ENCODE results near the gene PTPRM. TPM values are rescaled to one million over a fixed set of nuclear protein-coding genes. Genes with fewer than 3 reads are reported as not detected.

The PTPRM gene
- total and polyA plus RNA-seq, 7 donors = 3.9 to 151 (median 62.8) TPM

GRCh38 chr18:8279346-8279745, 712.2 kb downstream of the PTPRM start:
- TF ChIP-seq EP300 (IDR thresholded peaks at IDR 0.05) (no peak), POLR2AphosphoS5 (IDR thresholded peaks at IDR 0.05) (no peak), CTCF (IDR thresholded peaks at IDR 0.05) (no peak), POLR2A (IDR thresholded peaks at IDR 0.05) (no peak)
- no peaks in the 10 kb centered on the region for H3K9me3 ChIP-seq

GRCh38 chr18:8279781-8280330, 712.7 kb downstream of the PTPRM start:
- no peak for DNase-seq
- WGBS, 2 donors = 90 to 95% methylated on average over 7 of the region's 7 CpGs
- no peaks in the 10 kb centered on the region for H3K9me3 ChIP-seq
- no peaks in the 10 kb centered on the region for H3K4me1 ChIP-seq
- H3K27ac ChIP-seq = no peak overlapping the region
- H3K4me3 ChIP-seq = no peak overlapping the region
- intact Hi-C loops (cut with DNase I) = no loop called here
- TF ChIP-seq EP300 (IDR thresholded peaks at IDR 0.05) (no peak), CTCF (IDR thresholded peaks at IDR 0.05) (no peak), POLR2AphosphoS5 (IDR thresholded peaks at IDR 0.05) (no peak), POLR2A (IDR thresholded peaks at IDR 0.05) (no peak)
- no peaks in the 10 kb centered on the region for H3K27me3 ChIP-seq
- no peaks in the 10 kb centered on the region for H3K36me3 ChIP-seq

More at GRCh38 chr18:8279346-8279745, 712.2 kb downstream of the PTPRM start:
- H3K4me1 ChIP-seq = no peaks in the 10 kb centered on the region
- H3K4me3 ChIP-seq = no peak overlapping the region
- H3K36me3 ChIP-seq = no peaks in the 10 kb centered on the region
- WGBS, 2 donors = 86 to 92% methylated on average over 9 of the region's 9 CpGs
- H3K27me3 ChIP-seq = no peaks in the 10 kb centered on the region
- H3K27ac ChIP-seq = no peak overlapping the region
- DNase-seq = no peak
- intact Hi-C loops (cut with DNase I) = no loop called here

- 61 to 62% methylated on average over 3 of the region's 3 CpGs for whole genome bisulfite sequencing, 2 donors
- H3K4me3 ChIP-seq = no peak overlapping the region
- H3K36me3 ChIP-seq = no peaks in the 10 kb centered on the region
- TF ChIP-seq POLR2AphosphoS5 (IDR thresholded peaks at IDR 0.05) (no peak), CTCF (IDR thresholded peaks at IDR 0.05) (no peak), EP300 (IDR thresholded peaks at IDR 0.05) (no peak), POLR2A (IDR thresholded peaks at IDR 0.05) (no peak)
- no peaks in the 10 kb centered on the region for H3K4me1 ChIP-seq
- H3K9me3 ChIP-seq = no peaks in the 10 kb centered on the region
- H3K27ac ChIP-seq = no peak overlapping the region
- no peak for DNase-seq
- intact Hi-C loops (cut with DNase I) = no loop called here
- no peaks in the 10 kb centered on the region for H3K27me3 ChIP-seq
These were observed 716.9 kb downstream of the PTPRM start for GRCh38 chr18:8283891-8284585.

GRCh38 chr18:8286303-8286702, 719.2 kb downstream of the PTPRM start:
- DNase-seq = no peak
- no peaks in the 10 kb centered on the region for H3K4me1 ChIP-seq
- WGBS, 2 donors = 84 to 87% methylated on average over 2 of the region's 2 CpGs

More at GRCh38 chr18:8286303-8286702, 719.2 kb downstream of the PTPRM start:
- intact Hi-C loops (cut with DNase I) = no loop called here
- Histone ChIP-seq H3K27ac (no peak overlapping the region), H3K4me3 (no peak overlapping the region), H3K36me3 (no peaks in the 10 kb centered on the region), H3K9me3 (no peaks in the 10 kb centered on the region), H3K27me3 (no peaks in the 10 kb centered on the region)
- TF ChIP-seq CTCF (IDR thresholded peaks at IDR 0.05) = no peak
- TF ChIP-seq POLR2A (IDR thresholded peaks at IDR 0.05) = no peak
- no peak for TF ChIP-seq POLR2AphosphoS5 (IDR thresholded peaks at IDR 0.05)
- no peak for TF ChIP-seq EP300 (IDR thresholded peaks at IDR 0.05)

All from sigmoid colon (tissue), 7 donors.